Upper lobe of left lung (tissue), 6 donors: ENCODE measurements around the gene RASIP1. TPM values are rescaled to one million over a fixed set of nuclear protein-coding genes. Genes with fewer than 3 reads are reported as not detected.

Source experiments
- ATAC-seq, 2 donors: fragments of 200-7000 bp; cut with Tn5 transposase; one replicate each; pipeline ENCODE4 v1.9.1; 2022; ENCODE audit warnings: mild to moderate bottlenecking in 2 of 2, moderate library complexity in 2 of 2; ENCODE audit not compliant: low FRiP score in 2 of 2
- DNase-seq, 2 donors: peaks; one replicate each; pipeline ENCODE4 v3.0.0-alpha.2; 2019 to 2020
- H3K27ac ChIP-seq, 4 donors: fragments of 200-600 bp; sonication (generic); one replicate each; pipeline ENCODE4 v1.5.1; 2016 to 2019
- H3K27me3 ChIP-seq, 4 donors: fragments of 200-600 bp; sonication (generic); one replicate each; pipeline ENCODE4 v1.5.1; 2017 to 2019
- H3K36me3 ChIP-seq, 4 donors: fragments of 200-600 bp; sonication (generic); one replicate each; pipeline ENCODE4 v1.5.1; 2016 to 2019
- H3K4me1 ChIP-seq, 4 donors: fragments of 200-600 bp; sonication (generic); one replicate each; pipeline ENCODE4 v1.5.1; 2018 to 2019
- H3K4me3 ChIP-seq, 4 donors: fragments of 200-600 bp; sonication (generic); one replicate each; pipeline ENCODE4 v1.5.1; 2017 to 2019; ENCODE audit warnings: mild to moderate bottlenecking in 2 of 4, moderate library complexity in 1 of 4
- H3K9me3 ChIP-seq, 4 donors: fragments of 200-600 bp; sonication (generic); one replicate each; pipeline ENCODE4 v1.5.1; 2018 to 2019
- CTCF ChIP-seq, 6 experiments: fragments of 450-650 bp in 4 of 6; fragments of 200-600 bp in 2 of 6; sonication (generic) in 2 of 6; IDR thresholded peaks; one replicate each; pipeline ENCODE4 v1.5.1; 2016 to 2019; ENCODE audit warnings: antibody characterized with exemption in 6 of 6
- EP300 ChIP-seq, 4 donors: sonication (generic); formaldehyde crosslinking; IDR thresholded peaks; one replicate each; pipeline ENCODE4 v1.5.1; 2017; ENCODE audit warnings: antibody characterized with exemption in 4 of 4, control low read depth in 2 of 4
- POLR2A ChIP-seq, 4 donors: fragments of 450-650 bp; IDR thresholded peaks; one replicate each; pipeline ENCODE4 v1.5.1; 2016 to 2017; ENCODE audit warnings: antibody characterized with exemption in 4 of 4, mild to moderate bottlenecking in 2 of 4
- POLR2AphosphoS5 ChIP-seq, 2 donors: sonication (generic); formaldehyde crosslinking; IDR thresholded peaks; one replicate each; pipeline ENCODE4 v1.5.1; 2017; ENCODE audit warnings: antibody characterized with exemption in 2 of 2
- WGBS, 2 donors: methylation state at CpG; one replicate each; pipeline ENCODE4 v1.1.5; 2017 to 2018; 5-methylcytosine and 5-hydroxymethylcytosine counted together
- total RNA-seq, 6 donors: library from RNA; depleted of rRNA in 4 of 6; stranded (reverse); fragments of >200 nt in 4 of 6; gene quantifications; one replicate each; pipeline versions ENCODE4 v1.1.0 to v1.2.1, GENCODE V29; 2016 to 2021
- donor health status: DM: no; HTN: no; CAD: no; lungs with moderate emphysema.
- donor health status: DM: no; HTN: yes; CAD: no; lungs with severe emphysema.

The RASIP1 gene
- total RNA-seq, 6 donors from 2014 or later = 14.7 to 74.4 (median 26.3) TPM

- no peak for ATAC-seq
- TF ChIP-seq POLR2A (IDR thresholded peaks at IDR 0.05) (no peak), CTCF (IDR thresholded peaks at IDR 0.05) (no peak), EP300 (IDR thresholded peaks at IDR 0.05) (no peak), POLR2AphosphoS5 (IDR thresholded peaks at IDR 0.05) (no peak)
- Histone ChIP-seq H3K36me3 (no peaks in the 10 kb centered on the region), H3K4me1 (peaks cover 8 to 12% (median 8%) of the 10 kb centered on the region in 4 donors), H3K27ac (no peak overlapping the region), H3K4me3 (no peak overlapping the region), H3K27me3 (no peaks in the 10 kb centered on the region), H3K9me3 (no peaks in the 10 kb centered on the region)
- WGBS, 2 donors = 87 to 93% methylated on average over 14 to 16 of the region's 17 CpGs
- no peak for DNase-seq
These were observed 63.9 kb downstream of the RASIP1 start for GRCh38 chr19:48676487-48676886.

- H3K27me3 ChIP-seq = no peaks in the 10 kb centered on the region
- no peaks in the 10 kb centered on the region for H3K9me3 ChIP-seq
- peak; percentile 58 to 90 for ATAC-seq
- WGBS, 2 donors = 40 to 50% methylated on average over 10 to 28 of the region's 28 CpGs
- DNase-seq = peak; percentile 83 to 87
- peak overlapping the region in 2 of 4 donors; percentile 2 to 20 for H3K27ac ChIP-seq
- TF ChIP-seq EP300 (IDR thresholded peaks at IDR 0.05) = no peak
- TF ChIP-seq CTCF (IDR thresholded peaks at IDR 0.05) = peak; percentile 85 to 88 (median 86)
- TF ChIP-seq POLR2AphosphoS5 (IDR thresholded peaks at IDR 0.05) = peak in 1 of 2 donors; percentile 13
- no peak for TF ChIP-seq POLR2A (IDR thresholded peaks at IDR 0.05)
- H3K4me1 ChIP-seq = peaks cover 8 to 12% (median 8%) of the 10 kb centered on the region in 4 donors
- no peak overlapping the region for H3K4me3 ChIP-seq
- no peaks in the 10 kb centered on the region for H3K36me3 ChIP-seq
These were observed 65.2 kb downstream of the RASIP1 start for GRCh38 chr19:48674921-48675824.

GRCh38 chr19:48674216-48674809 lies 66.1 kb downstream of the RASIP1 start:
- DNase-seq = peak in 1 of 2 donors; percentile 75
- H3K36me3 ChIP-seq = no peaks in the 10 kb centered on the region
- H3K4me1 ChIP-seq = peaks cover 8 to 12% (median 8%) of the 10 kb centered on the region in 4 donors
- no peak overlapping the region for H3K4me3 ChIP-seq
- H3K9me3 ChIP-seq = no peaks in the 10 kb centered on the region
- 79 to 90% methylated on average over 9 to 18 of the region's 19 CpGs for WGBS, 2 donors
- H3K27me3 ChIP-seq = no peaks in the 10 kb centered on the region
- H3K27ac ChIP-seq = no peak overlapping the region
- no peak for ATAC-seq
- TF ChIP-seq EP300 (IDR thresholded peaks at IDR 0.05) = no peak
- TF ChIP-seq POLR2AphosphoS5 (IDR thresholded peaks at IDR 0.05) = no peak
- no peak for TF ChIP-seq CTCF (IDR thresholded peaks at IDR 0.05)
- no peak for TF ChIP-seq POLR2A (IDR thresholded peaks at IDR 0.05)

- Histone ChIP-seq H3K4me1 (peaks cover 8 to 12% (median 8%) of the 10 kb centered on the region in 4 donors), H3K27me3 (no peaks in the 10 kb centered on the region), H3K9me3 (no peaks in the 10 kb centered on the region), H3K27ac (no peak overlapping the region), H3K36me3 (no peaks in the 10 kb centered on the region), H3K4me3 (no peak overlapping the region)
- no peak for TF ChIP-seq CTCF (IDR thresholded peaks at IDR 0.05)
- no peak for TF ChIP-seq POLR2AphosphoS5 (IDR thresholded peaks at IDR 0.05)
- no peak for TF ChIP-seq EP300 (IDR thresholded peaks at IDR 0.05)
- ATAC-seq = no peak
- WGBS, 2 donors = 81 to 84% methylated on average over 24 to 25 of the region's 25 CpGs
- peak in 1 of 2 donors; percentile 59 for DNase-seq
These were observed 66.8 kb downstream of the RASIP1 start for GRCh38 chr19:48673436-48674100.
